Tibial artery (tissue), 4 donors: ENCODE data around the gene WTIP.
"Not testable (repeated sequence)": the region's sequence is repeated elsewhere in the genome, so short reads cannot be mapped to it uniquely, and the experiment has no call there.

Source experiments
- DNase-seq, 2 donors: peaks; one replicate each; pipeline ENCODE4 v3.0.0-alpha.2; 2019
- H3K27ac ChIP-seq, 2 donors: fragments of 200-600 bp; sonication (generic) in 1 of 2; 1 replicate in 1 of 2; 2 replicates in 1 of 2; pipeline ENCODE4 v1.5.1; 2018 to 2019; ENCODE audit warnings: mild to moderate bottlenecking in 1 of 2
- H3K27me3 ChIP-seq, 2 donors: fragments of 200-600 bp; sonication (generic) in 1 of 2; one replicate each; pipeline versions ENCODE4 v1.5.1 to v1.6.0; 2016 to 2019
- H3K36me3 ChIP-seq, 3 donors: fragments of 200-600 bp; sonication (generic) in 2 of 3; one replicate each; pipeline ENCODE4 v1.5.1; 2016 to 2019; ENCODE audit warnings: mild to moderate bottlenecking in 2 of 3
- H3K4me1 ChIP-seq, 4 donors: fragments of 200-600 bp; sonication (generic) in 2 of 4; 1 replicate in 3 of 4; 2 replicates in 1 of 4; pipeline ENCODE4 v1.5.1; 2016 to 2019
- H3K4me3 ChIP-seq, 2 donors: fragments of 200-600 bp; sonication (generic) in 1 of 2; 1 replicate in 1 of 2; 2 replicates in 1 of 2; pipeline ENCODE4 v1.5.1; 2018 to 2019; ENCODE audit warnings: mild to moderate bottlenecking in 2 of 2
- H3K9me3 ChIP-seq, 3 donors: fragments of 200-600 bp; sonication (generic) in 1 of 3; one replicate each; pipeline ENCODE4 v1.5.1; 2016 to 2019
- CTCF ChIP-seq, 2 experiments: fragments of 200-600 bp in 1 of 2; fragments of 450-650 bp in 1 of 2; IDR thresholded peaks; one replicate each; pipeline ENCODE4 v1.5.1; 2017 to 2019; ENCODE audit warnings: antibody characterized with exemption in 2 of 2, mild to moderate bottlenecking in 1 of 2, moderate library complexity in 1 of 2
- intact Hi-C: fragments of 100-400 bp; cut with DNase I; formaldehyde crosslinking; loops from one replicate; pipeline ENCODE4 v1.15.0; 2023; ENCODE audit warnings: low total_unique reads

WTIP gene

DNA sequence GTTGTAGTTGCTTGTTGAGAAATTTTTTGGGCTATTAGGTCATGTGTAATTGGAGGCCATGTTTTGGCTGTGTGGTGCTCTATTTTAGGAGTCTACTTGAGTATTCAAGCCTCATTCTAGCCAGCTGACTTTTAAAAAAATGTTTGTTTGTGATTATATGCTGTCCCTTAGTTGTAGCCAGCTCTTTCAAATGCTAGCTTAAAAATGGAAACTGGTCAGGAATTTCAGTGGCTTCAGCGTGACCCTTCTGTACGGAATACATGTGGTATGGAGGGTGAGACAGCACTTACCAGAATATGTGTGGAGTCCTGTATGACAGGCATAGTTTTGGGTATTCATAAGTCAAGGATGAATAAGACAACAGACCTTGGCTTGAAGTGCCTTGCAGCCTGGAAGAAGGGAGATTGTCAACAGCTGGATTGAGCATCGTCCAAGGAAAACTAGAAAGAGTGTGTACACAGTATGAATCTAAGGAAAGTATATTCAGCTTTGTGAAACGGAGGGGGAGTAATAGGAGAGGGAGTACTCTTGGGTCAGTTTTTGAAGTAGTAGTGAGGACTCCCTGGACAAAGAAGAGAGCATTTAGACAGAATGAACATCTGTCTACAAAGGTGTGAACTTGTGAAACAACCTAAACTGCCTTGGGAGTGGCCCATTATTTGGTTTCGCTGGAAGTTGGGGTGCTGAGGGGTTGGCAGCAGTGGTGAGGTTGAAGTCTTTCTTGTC is 20.0 kb upstream of the WTIP start:
- peak in 1 of 2 experiments; percentile 5 for TF ChIP-seq CTCF (IDR thresholded peaks at IDR 0.05)
- H3K27ac ChIP-seq, result peak overlapping the region; percentile 82 to 85
- DNase-seq, result peak in 1 of 2 donors; percentile 22
- H3K27me3 ChIP-seq, result no peaks in the 10 kb centered on the region
- no peak overlapping the region for H3K4me3 ChIP-seq
- no peaks in the 10 kb centered on the region for H3K9me3 ChIP-seq
- H3K36me3 ChIP-seq, result peaks cover 62 to 84% (median 70%) of the 10 kb centered on the region in 3 donors
- intact Hi-C loops, result no loop called here
- H3K4me1 ChIP-seq, result peaks cover 0 to 95% (median 38%) of the 10 kb centered on the region in 4 donors

DNA sequence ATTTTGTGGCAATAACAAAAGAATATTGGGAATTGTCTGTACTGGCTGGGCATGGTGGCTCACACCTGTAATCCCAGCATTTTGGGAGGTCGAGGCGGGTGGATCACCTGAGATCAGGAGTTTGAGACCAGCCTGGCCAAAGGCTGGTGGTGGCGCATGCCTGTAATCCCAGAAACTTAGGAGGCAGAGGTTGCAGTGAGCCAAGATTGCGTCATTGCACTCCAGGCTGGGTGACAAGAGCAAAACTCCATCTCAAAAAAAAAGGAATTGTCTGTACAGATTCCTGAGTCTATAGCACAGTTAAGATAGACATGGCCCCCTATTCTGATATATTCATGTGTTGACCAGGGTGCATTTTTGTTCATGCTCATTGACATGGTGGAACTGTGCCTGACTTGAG is 16.8 kb upstream of the WTIP start:
- intact Hi-C loops, H3K4me3 ChIP-seq, DNase-seq, H3K27me3 ChIP-seq, H3K9me3 ChIP-seq: not testable (repeated sequence)
- Histone ChIP-seq H3K36me3 (peaks cover 79 to 99% (median 80%) of the 10 kb centered on the region in 3 donors), H3K4me1 (peaks cover 0 to 80% (median 25%) of the 10 kb centered on the region in 4 donors), H3K27ac (peak overlapping the region in 1 of 2 donors; percentile 22)

- Histone ChIP-seq H3K4me1 (peaks cover 0 to 70% (median 3%) of the 10 kb centered on the region in 4 donors), H3K27ac (peak overlapping the region in 1 of 2 donors; percentile 21), H3K4me3 (no peak overlapping the region), H3K9me3 (no peaks in the 10 kb centered on the region), H3K27me3 (no peaks in the 10 kb centered on the region), H3K36me3 (peaks cover 86 to 97% (median 89%) of the 10 kb centered on the region in 3 donors)
- intact Hi-C loops, result no loop called here
- TF ChIP-seq CTCF (IDR thresholded peaks at IDR 0.05), result no peak
- DNase-seq, result no peak
Measured at GRCh38 chr19:34468409-34468808, 13.1 kb upstream of the WTIP start.

GRCh38 chr19:34469026-34469425 is 12.5 kb upstream of the WTIP start:
- H3K4me3 ChIP-seq, H3K9me3 ChIP-seq, H3K27me3 ChIP-seq, DNase-seq, H3K27ac ChIP-seq, intact Hi-C loops: not testable (repeated sequence)
- H3K4me1 ChIP-seq, result peaks cover 0 to 71% (median 5%) of the 10 kb centered on the region in 4 donors
- peaks cover 83 to 90% (median 83%) of the 10 kb centered on the region in 3 donors for H3K36me3 ChIP-seq

- no peak overlapping the region for H3K4me3 ChIP-seq
- peaks cover 0 to 70% (median 25%) of the 10 kb centered on the region in 4 donors for H3K4me1 ChIP-seq
- peaks cover 54 to 60% (median 58%) of the 10 kb centered on the region in 3 donors for H3K36me3 ChIP-seq
- no peak for DNase-seq
- intact Hi-C loops, result no loop called here
- H3K27me3 ChIP-seq, result no peaks in the 10 kb centered on the region
- H3K9me3 ChIP-seq, result no peaks in the 10 kb centered on the region
- no peak for TF ChIP-seq CTCF (IDR thresholded peaks at IDR 0.05)
- peak overlapping the region; percentile 33 to 82 for H3K27ac ChIP-seq
Measured at GRCh38 chr19:34471906-34472700, 9.5 kb upstream of the WTIP start.

DNA sequence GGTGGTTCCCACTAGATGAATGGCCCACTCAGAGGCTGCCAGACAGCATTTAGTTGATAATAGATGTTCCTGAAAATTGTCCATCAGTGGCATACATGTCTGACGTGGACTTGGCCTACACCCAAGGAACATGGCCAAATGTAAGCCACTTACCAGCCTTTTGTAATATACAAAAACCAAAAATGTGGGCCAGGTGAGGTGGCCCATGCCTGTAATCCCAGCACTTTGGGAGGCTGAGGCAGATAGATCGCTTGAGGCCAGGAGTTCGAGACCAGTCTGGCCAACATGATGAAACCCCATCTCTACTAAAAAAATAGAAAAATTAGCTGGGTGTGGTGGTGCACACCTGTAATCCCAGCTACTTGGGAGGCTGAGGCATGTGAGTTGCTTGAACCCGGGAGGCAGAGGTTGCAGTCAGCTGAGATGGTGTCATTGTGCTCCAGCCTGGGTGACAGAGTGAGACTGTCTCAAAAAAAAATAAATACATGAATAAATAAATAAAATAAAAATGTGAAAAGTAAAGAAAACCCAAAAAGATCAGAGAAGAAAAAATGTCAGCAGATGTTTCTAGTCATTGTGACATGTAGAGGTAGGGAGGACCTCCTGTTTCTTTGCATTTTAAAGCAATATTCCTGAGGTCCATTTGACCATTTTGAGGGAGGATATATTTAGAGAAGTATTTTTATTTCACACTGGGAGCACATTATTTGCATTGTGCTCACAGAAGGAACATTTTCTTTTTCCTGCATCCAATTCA is 7.1 kb upstream of the WTIP start:
- intact Hi-C loops, result no loop called here
- H3K36me3 ChIP-seq, result peaks cover 35 to 37% (median 37%) of the 10 kb centered on the region in 3 donors
- no peak overlapping the region for H3K4me3 ChIP-seq
- TF ChIP-seq CTCF (IDR thresholded peaks at IDR 0.05), result no peak
- H3K9me3 ChIP-seq, result no peaks in the 10 kb centered on the region
- no peak for DNase-seq
- H3K4me1 ChIP-seq, result peaks cover 0 to 67% (median 25%) of the 10 kb centered on the region in 4 donors
- peak overlapping the region; percentile 60 to 82 for H3K27ac ChIP-seq
- H3K27me3 ChIP-seq, result no peaks in the 10 kb centered on the region
